Measurements from ENCODE around the gene KIAA1755.
A peak's percentile ranks its signal among the peaks of the same experiment; 100 is the strongest.

The KIAA1755 gene

DNA sequence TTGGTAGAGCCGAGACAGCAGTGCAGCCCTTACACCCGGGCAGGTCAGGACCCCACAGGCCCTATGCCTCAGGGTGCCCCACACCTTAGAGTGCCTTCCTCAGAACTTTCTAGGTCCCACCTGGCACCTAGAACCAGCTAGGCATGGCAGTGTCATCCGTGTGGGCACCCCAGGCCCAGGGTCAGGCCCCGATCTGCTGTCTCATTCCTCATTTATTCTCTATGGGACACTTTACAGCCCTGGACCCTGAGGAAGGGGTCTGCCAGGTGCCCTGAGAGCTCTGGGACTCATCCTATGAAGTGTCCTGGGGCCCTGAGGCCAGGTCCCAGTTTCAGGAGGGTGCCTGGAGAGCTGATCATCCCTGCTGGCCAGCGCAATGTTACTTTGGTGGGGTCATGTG is 35.3 kb upstream of the KIAA1755 start:
- intact Hi-C loops (cut with DNase I; ENCODE audit: low total_unique reads): loop anchor here (10.0 kb wide), 1 partner anchor 51 kb away; no protein-coding TSS in a partner anchor
- TF ChIP-seq, protein P1, sequence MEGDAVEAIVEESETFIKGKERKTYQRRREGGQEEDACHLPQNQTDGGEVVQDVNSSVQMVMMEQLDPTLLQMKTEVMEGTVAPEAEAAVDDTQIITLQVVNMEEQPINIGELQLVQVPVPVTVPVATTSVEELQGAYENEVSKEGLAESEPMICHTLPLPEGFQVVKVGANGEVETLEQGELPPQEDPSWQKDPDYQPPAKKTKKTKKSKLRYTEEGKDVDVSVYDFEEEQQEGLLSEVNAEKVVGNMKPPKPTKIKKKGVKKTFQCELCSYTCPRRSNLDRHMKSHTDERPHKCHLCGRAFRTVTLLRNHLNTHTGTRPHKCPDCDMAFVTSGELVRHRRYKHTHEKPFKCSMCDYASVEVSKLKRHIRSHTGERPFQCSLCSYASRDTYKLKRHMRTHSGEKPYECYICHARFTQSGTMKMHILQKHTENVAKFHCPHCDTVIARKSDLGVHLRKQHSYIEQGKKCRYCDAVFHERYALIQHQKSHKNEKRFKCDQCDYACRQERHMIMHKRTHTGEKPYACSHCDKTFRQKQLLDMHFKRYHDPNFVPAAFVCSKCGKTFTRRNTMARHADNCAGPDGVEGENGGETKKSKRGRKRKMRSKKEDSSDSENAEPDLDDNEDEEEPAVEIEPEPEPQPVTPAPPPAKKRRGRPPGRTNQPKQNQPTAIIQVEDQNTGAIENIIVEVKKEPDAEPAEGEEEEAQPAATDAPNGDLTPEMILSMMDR (IDR thresholded peaks at IDR 0.05): no peak
- no peak for DNase-seq

DNA sequence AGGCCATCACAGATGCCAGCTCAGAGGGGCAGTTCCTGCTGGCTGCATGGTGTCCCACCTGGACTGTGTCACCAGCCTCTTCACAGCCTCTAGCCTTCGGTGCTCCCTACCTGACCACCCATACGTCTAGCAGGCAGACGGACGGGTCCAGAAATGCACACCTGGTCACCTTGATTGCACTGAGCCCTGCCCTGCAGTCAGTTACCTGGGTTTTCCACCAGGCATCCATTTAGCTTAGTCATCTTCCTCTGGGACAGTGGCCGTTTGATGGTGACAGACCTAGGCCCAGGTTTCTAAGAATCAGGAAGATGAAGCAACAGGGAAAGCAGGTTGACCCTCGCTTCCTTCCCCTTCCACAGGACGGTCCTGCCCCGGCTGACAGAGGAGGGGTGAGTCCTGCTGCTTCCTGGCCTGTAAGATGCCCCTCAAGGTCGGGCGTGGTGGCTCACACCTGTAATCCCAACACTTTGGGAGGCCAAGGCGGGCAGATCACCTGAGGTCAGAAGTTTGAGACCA is 33.6 kb upstream of the KIAA1755 start:
- no peak overlapping the region for H3K27ac ChIP-seq
- H3K27me3 ChIP-seq: no peaks in the 10 kb centered on the region
- no peaks in the 10 kb centered on the region for H3K36me3 ChIP-seq
- no peaks in the 10 kb centered on the region for H3K9me3 ChIP-seq
- H3K4me3 ChIP-seq: no peak overlapping the region
- H3K4me1 ChIP-seq: peaks cover 0 to 16% (median 12%) of the 10 kb centered on the region in 4 donors
- TF ChIP-seq, protein P1 (IDR thresholded peaks at IDR 0.05): no peak
- intact Hi-C loops (cut with DNase I; ENCODE audit: low total_unique reads): loop anchor here (10.0 kb wide), 1 partner anchor 49 kb away; no protein-coding TSS in a partner anchor
- DNase-seq: no peak

More for the DNA sequence above, 35.3 kb upstream of the KIAA1755 start:
- Histone ChIP-seq H3K9me3 (no peaks in the 10 kb centered on the region), H3K4me3 (no peak overlapping the region), H3K27me3 (no peaks in the 10 kb centered on the region), H3K36me3 (no peaks in the 10 kb centered on the region), H3K27ac (no peak overlapping the region), H3K4me1 (peaks cover 0 to 22% (median 18%) of the 10 kb centered on the region in 4 donors)

- intact Hi-C loops (cut with DNase I; ENCODE audit: low total_unique reads): loop anchor here (10.0 kb wide), 1 partner anchor 49 kb away; no protein-coding TSS in a partner anchor
- no peaks in the 10 kb centered on the region for H3K36me3 ChIP-seq
- H3K9me3 ChIP-seq: no peaks in the 10 kb centered on the region
- H3K4me1 ChIP-seq: peaks cover 0 to 12% (median 8%) of the 10 kb centered on the region in 4 donors
- TF ChIP-seq, protein P1 (IDR thresholded peaks at IDR 0.05): no peak
- no peak for DNase-seq
- H3K4me3 ChIP-seq: no peak overlapping the region
- no peaks in the 10 kb centered on the region for H3K27me3 ChIP-seq
- no peak overlapping the region for H3K27ac ChIP-seq
Measured at GRCh38 chr20:38293491-38294065, 33.0 kb upstream of the KIAA1755 start.

- TF ChIP-seq, protein P1 (IDR thresholded peaks at IDR 0.05): no peak
- Histone ChIP-seq H3K36me3 (no peaks in the 10 kb centered on the region), H3K4me3 (no peak overlapping the region), H3K27ac (no peak overlapping the region), H3K4me1 (peaks cover 0 to 7% (median 6%) of the 10 kb centered on the region in 4 donors), H3K9me3 (no peaks in the 10 kb centered on the region), H3K27me3 (no peaks in the 10 kb centered on the region)
- intact Hi-C loops (cut with DNase I; ENCODE audit: low total_unique reads): loop anchor here (10.0 kb wide), 1 partner anchor 47 kb away; no protein-coding TSS in a partner anchor
- DNase-seq: no peak
Measured at GRCh38 chr20:38291966-38292365, 31.4 kb upstream of the KIAA1755 start.

GRCh38 chr20:38290829-38291814 is 30.6 kb upstream of the KIAA1755 start:
- peak in 1 of 2 donors; percentile 72 for DNase-seq
- Histone ChIP-seq H3K36me3 (no peaks in the 10 kb centered on the region), H3K27me3 (no peaks in the 10 kb centered on the region), H3K27ac (peak overlapping the region in 1 of 2 donors; percentile 1), H3K4me3 (no peak overlapping the region), H3K4me1 (peaks cover 0 to 11% (median 6%) of the 10 kb centered on the region in 4 donors), H3K9me3 (no peaks in the 10 kb centered on the region)
- intact Hi-C loops (cut with DNase I; ENCODE audit: low total_unique reads): loop anchor here (10.0 kb wide), 1 partner anchor 46 kb away; no protein-coding TSS in a partner anchor
- TF ChIP-seq, protein P1 (IDR thresholded peaks at IDR 0.05): peak in 1 of 2 experiments; percentile 35

All from tibial artery (tissue), 4 donors.